WTC11 (cell line): ENCODE results near the gene VIPR2. TPM values are rescaled to one million over a fixed set of nuclear protein-coding genes. Genes with fewer than 3 reads are reported as not detected.

Source experiments
- ATAC-seq: fragments of 200-7000 bp; cut with Tn5 transposase; 2 replicates; pipeline ENCODE4 v1.10.0; 2021; ENCODE audit warnings: mild to moderate bottlenecking, moderate library complexity
- CTCF ChIA-PET: fragments of 300-600 bp; sonication (Branson Sonifier 250); formaldehyde crosslinking; loops from one replicate; lab custom pipeline; 2021; ENCODE audit warnings: antibody characterized with exemption; lab: Charles Lee
- POLR2A ChIA-PET: fragments of 350-600 bp; sonication (Branson Sonifier 250); formaldehyde crosslinking; loops from one replicate; lab custom pipeline; 2021; ENCODE audit warnings: antibody characterized with exemption; lab: Charles Lee
- DNase-seq: peaks from one replicate; pipeline ENCODE4 v3.0.0; 2021; ENCODE audit warnings: low spot score
- H3K27ac Mint-ChIP-seq: 2 replicates; pipeline ENCODE4 v1.8.0; 2021; ENCODE audit warnings: mixed read lengths
- H3K27me3 Mint-ChIP-seq: 2 replicates; pipeline ENCODE4 v1.8.0; 2021; ENCODE audit warnings: low read depth, mild to moderate bottlenecking, moderate library complexity, mixed read lengths
- H3K36me3 Mint-ChIP-seq: 2 replicates; pipeline ENCODE4 v1.8.0; 2021; ENCODE audit warnings: mixed read lengths
- H3K4me1 Mint-ChIP-seq: 2 replicates; pipeline ENCODE4 v1.8.0; 2022; ENCODE audit warnings: mixed read lengths
- H3K4me3 Mint-ChIP-seq: 2 replicates; pipeline ENCODE4 v1.8.0; 2021; ENCODE audit warnings: mild to moderate bottlenecking, moderate library complexity, mixed read lengths
- H3K9me3 Mint-ChIP-seq: 2 replicates; pipeline ENCODE4 v1.8.0; 2021; ENCODE audit warnings: mixed read lengths
- ATF2 ChIP-seq: sonication (generic); formaldehyde crosslinking; IDR thresholded peaks from 2 replicates; pipeline ENCODE4 v1.8.1; 2022; ENCODE audit warnings: low read depth, missing genetic modification reagents, borderline replicate concordance
- CBFB ChIP-seq: sonication (generic); formaldehyde crosslinking; IDR thresholded peaks from 2 replicates; pipeline ENCODE4 v1.8.1; 2022; ENCODE audit warnings: mild to moderate bottlenecking, low read depth, missing genetic modification reagents
- FOXK1 ChIP-seq: sonication (generic); formaldehyde crosslinking; IDR thresholded peaks from 2 replicates; pipeline ENCODE4 v1.8.0; 2022; ENCODE audit warnings: mild to moderate bottlenecking, moderate library complexity, missing genetic modification reagents
- FOXP4 ChIP-seq: sonication (generic); formaldehyde crosslinking; IDR thresholded peaks from 2 replicates; pipeline ENCODE4 v1.8.0; 2022; ENCODE audit warnings: mild to moderate bottlenecking, missing genetic modification reagents
- GABPB1 ChIP-seq: sonication (generic); formaldehyde crosslinking; IDR thresholded peaks from 2 replicates; pipeline ENCODE4 v1.8.1; 2023; ENCODE audit warnings: mild to moderate bottlenecking, missing genetic modification reagents
- GRHL2 ChIP-seq: fragments of 250-450 bp; sonication (Bioruptor Pico); IDR thresholded peaks from 2 replicates; pipeline ENCODE4 v1.8.0; 2022; ENCODE audit warnings: mild to moderate bottlenecking, moderate library complexity; ENCODE audit not compliant: insufficient replicate concordance, severe bottlenecking
- JAZF1 ChIP-seq: fragments of 250-450 bp; sonication (Bioruptor Pico); IDR thresholded peaks from 2 replicates; pipeline ENCODE4 v1.9.0; 2021; ENCODE audit warnings: moderate library complexity, mild to moderate bottlenecking, inconsistent platforms
- JUN ChIP-seq: sonication (generic); formaldehyde crosslinking; IDR thresholded peaks from 2 replicates; pipeline ENCODE4 v1.8.0; 2023; ENCODE audit warnings: mild to moderate bottlenecking, missing genetic modification reagents
- NR1H2 ChIP-seq: sonication (generic); formaldehyde crosslinking; IDR thresholded peaks from 2 replicates; pipeline ENCODE4 v1.9.0; 2021; ENCODE audit warnings: mild to moderate bottlenecking, moderate library complexity, missing genetic modification reagents
- PRRX2 ChIP-seq: fragments of 250-450 bp; sonication (Bioruptor Pico); IDR thresholded peaks from 2 replicates; pipeline ENCODE4 v1.8.0; 2021; ENCODE audit warnings: mild to moderate bottlenecking
- SMAD3 ChIP-seq: sonication (generic); formaldehyde crosslinking; IDR thresholded peaks from 2 replicates; pipeline ENCODE4 v1.8.0; 2022; ENCODE audit warnings: missing genetic modification reagents, mild to moderate bottlenecking, borderline replicate concordance
- SOX15 ChIP-seq: fragments of 250-450 bp; sonication (Bioruptor Pico); IDR thresholded peaks from 2 replicates; pipeline ENCODE4 v1.9.0; 2021; ENCODE audit warnings: mild to moderate bottlenecking
- SP1 ChIP-seq: sonication (generic); formaldehyde crosslinking; conservative IDR thresholded peaks from 2 replicates; pipeline ENCODE4 v1.8.1; 2022; ENCODE audit warnings: missing genetic modification reagents
- TCF7 ChIP-seq: sonication (generic); formaldehyde crosslinking; IDR thresholded peaks from 2 replicates; pipeline ENCODE4 v1.8.0; 2022; ENCODE audit warnings: mild to moderate bottlenecking, low read depth, missing genetic modification reagents, moderate library complexity
- USF1 ChIP-seq: sonication (generic); formaldehyde crosslinking; IDR thresholded peaks from 2 replicates; pipeline ENCODE4 v1.8.0; 2022; ENCODE audit warnings: mild to moderate bottlenecking, missing genetic modification reagents
- ZBTB21 ChIP-seq: sonication (generic); formaldehyde crosslinking; IDR thresholded peaks from 2 replicates; pipeline ENCODE4 v1.8.1; 2023; ENCODE audit warnings: mild to moderate bottlenecking, missing genetic modification reagents, borderline replicate concordance
- ZNF138 ChIP-seq: sonication (generic); formaldehyde crosslinking; conservative IDR thresholded peaks from 2 replicates; pipeline ENCODE4 v1.8.1; 2022; ENCODE audit warnings: mild to moderate bottlenecking, moderate library complexity, missing genetic modification reagents
- ZNF317 ChIP-seq: sonication (generic); formaldehyde crosslinking; IDR thresholded peaks from 2 replicates; pipeline ENCODE4 v1.8.1; 2023; ENCODE audit warnings: low read depth, mild to moderate bottlenecking, moderate library complexity, missing genetic modification reagents, borderline replicate concordance
- ZNF396 ChIP-seq: fragments of 250-450 bp; sonication (Bioruptor Pico); IDR thresholded peaks from 2 replicates; pipeline ENCODE4 v1.8.0; 2021; ENCODE audit warnings: mild to moderate bottlenecking, moderate library complexity, borderline replicate concordance
- ZNF416 ChIP-seq: fragments of 250-450 bp; sonication (Bioruptor Pico); IDR thresholded peaks from 2 replicates; pipeline ENCODE4 v1.9.0; 2021; ENCODE audit warnings: mild to moderate bottlenecking, inconsistent platforms
- total RNA-seq: library from RNA; stranded (reverse); gene quantifications from 3 replicates; pipeline ENCODE4 v1.2.3, GENCODE V29; 2021
- TF ChIP-seq, protein P1 (sequence below): sonication (generic); formaldehyde crosslinking; IDR thresholded peaks from 2 replicates; pipeline ENCODE4 v1.8.1; 2022; ENCODE audit warnings: mild to moderate bottlenecking, missing genetic modification reagents, moderate library complexity, borderline replicate concordance
- TF ChIP-seq, protein P2 (sequence below): sonication (generic); formaldehyde crosslinking; conservative IDR thresholded peaks from 2 replicates; pipeline ENCODE4 v1.8.1; 2023; ENCODE audit warnings: mild to moderate bottlenecking, low read depth, missing genetic modification reagents, moderate library complexity

Gene VIPR2
- total RNA-seq, 1 experiment from 2014 or later = 7.5 TPM

DNA sequence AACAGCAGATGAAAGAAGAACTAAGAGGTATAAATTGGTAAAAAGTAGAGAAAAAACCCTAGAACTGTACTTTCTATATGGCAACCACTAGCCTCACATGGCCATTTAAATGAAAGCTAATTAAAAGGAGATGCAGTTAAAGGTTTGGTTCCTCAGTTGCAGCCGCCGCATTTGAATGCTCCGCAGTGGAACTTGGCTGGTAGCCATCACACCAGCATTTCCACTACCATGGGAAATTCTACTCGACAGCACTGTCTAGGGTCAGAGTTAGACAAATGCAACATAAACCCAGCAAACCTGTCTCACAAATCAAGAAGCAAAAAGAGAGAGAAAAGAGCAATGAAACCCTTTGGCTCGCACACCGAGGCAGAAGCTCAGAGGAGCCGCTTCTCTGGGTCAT is 29.7 kb downstream of the VIPR2 start (continued):
- no peak for TF ChIP-seq SMAD3 (CRISPR knock-in tag)
- no peak for TF ChIP-seq SOX15
- TF ChIP-seq TCF7 (CRISPR knock-in tag) = no peak
- no peak for TF ChIP-seq FOXP4 (CRISPR knock-in tag)
- no peak for TF ChIP-seq GABPB1
- no peak for TF ChIP-seq FOXK1 (CRISPR knock-in tag)

DNA sequence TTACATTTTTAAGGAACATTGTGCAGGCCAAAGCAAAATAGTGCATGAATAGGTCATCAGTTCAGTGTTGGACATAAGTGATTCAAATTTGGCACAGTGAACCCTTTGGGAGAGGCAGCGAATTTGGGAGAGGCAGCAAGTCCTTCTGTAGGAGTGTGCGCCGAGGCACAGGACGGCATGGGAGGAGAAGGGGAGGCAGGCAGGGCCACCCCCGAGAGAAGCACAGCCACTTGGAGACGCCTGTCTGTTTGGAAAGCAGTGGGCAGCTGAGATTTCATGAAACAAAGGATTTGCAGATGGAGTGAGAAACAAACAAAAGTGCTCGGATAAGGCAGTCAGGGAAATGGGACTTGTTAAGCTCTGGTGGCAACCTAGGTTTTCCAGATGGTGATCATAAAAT is 30.6 kb downstream of the VIPR2 start:
- no peak for TF ChIP-seq TCF7 (CRISPR knock-in tag)
- TF ChIP-seq GRHL2 = no peak
- TF ChIP-seq ZBTB21 = no peak
- ATAC-seq (peak; percentile 31; the same call in 1 of the 2 replicates), DNase-seq (no peak)
- ChIA-PET POLR2A (no interaction called here), CTCF (interaction anchor here (1.4 kb wide), 1 partner anchor 78 kb away, joined by 3 read pairs; no protein-coding TSS in a partner anchor)
- Mint-ChIP-seq H3K4me3 (peak overlapping the region; percentile 33), H3K36me3 (no peaks in the 10 kb centered on the region), H3K27ac (peak overlapping the region; percentile 89; the same call in 1 of the 2 replicates), H3K4me1 (peaks cover 41% of the 10 kb centered on the region), H3K27me3 (no peaks in the 10 kb centered on the region), H3K9me3 (no peaks in the 10 kb centered on the region)

GRCh38 chr7:159113056-159113455 is 31.6 kb downstream of the VIPR2 start:
- CTCF ChIA-PET = no interaction called here
- H3K27me3 Mint-ChIP-seq = no peaks in the 10 kb centered on the region

More at GRCh38 chr7:159113056-159113455, 31.6 kb downstream of the VIPR2 start:
- DNase-seq (no peak), ATAC-seq (no peak)
- H3K27ac Mint-ChIP-seq = no peak overlapping the region
- TF ChIP-seq TCF7 (CRISPR knock-in tag) = no peak
- no peak for TF ChIP-seq JAZF1 (CRISPR knock-in tag)
- TF ChIP-seq ZNF138 = no peak
- TF ChIP-seq USF1 = no peak
- no peak for TF ChIP-seq CBFB
- TF ChIP-seq JUN = no peak
- TF ChIP-seq ZNF396 = no peak
- TF ChIP-seq NR1H2 (CRISPR knock-in tag) = no peak
- TF ChIP-seq SP1 (CRISPR knock-in tag) = no peak
- no peak for TF ChIP-seq FOXK1 (CRISPR knock-in tag)
- TF ChIP-seq ZNF317 = no peak
- TF ChIP-seq ATF2 (CRISPR knock-in tag) = no peak
- TF ChIP-seq, protein P1, sequence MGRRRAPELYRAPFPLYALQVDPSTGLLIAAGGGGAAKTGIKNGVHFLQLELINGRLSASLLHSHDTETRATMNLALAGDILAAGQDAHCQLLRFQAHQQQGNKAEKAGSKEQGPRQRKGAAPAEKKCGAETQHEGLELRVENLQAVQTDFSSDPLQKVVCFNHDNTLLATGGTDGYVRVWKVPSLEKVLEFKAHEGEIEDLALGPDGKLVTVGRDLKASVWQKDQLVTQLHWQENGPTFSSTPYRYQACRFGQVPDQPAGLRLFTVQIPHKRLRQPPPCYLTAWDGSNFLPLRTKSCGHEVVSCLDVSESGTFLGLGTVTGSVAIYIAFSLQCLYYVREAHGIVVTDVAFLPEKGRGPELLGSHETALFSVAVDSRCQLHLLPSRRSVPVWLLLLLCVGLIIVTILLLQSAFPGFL (CRISPR knock-in tag) = no peak
- TF ChIP-seq PRRX2 (CRISPR knock-in tag) = no peak
- TF ChIP-seq ZNF416 (CRISPR knock-in tag) = no peak
- TF ChIP-seq, protein P2, sequence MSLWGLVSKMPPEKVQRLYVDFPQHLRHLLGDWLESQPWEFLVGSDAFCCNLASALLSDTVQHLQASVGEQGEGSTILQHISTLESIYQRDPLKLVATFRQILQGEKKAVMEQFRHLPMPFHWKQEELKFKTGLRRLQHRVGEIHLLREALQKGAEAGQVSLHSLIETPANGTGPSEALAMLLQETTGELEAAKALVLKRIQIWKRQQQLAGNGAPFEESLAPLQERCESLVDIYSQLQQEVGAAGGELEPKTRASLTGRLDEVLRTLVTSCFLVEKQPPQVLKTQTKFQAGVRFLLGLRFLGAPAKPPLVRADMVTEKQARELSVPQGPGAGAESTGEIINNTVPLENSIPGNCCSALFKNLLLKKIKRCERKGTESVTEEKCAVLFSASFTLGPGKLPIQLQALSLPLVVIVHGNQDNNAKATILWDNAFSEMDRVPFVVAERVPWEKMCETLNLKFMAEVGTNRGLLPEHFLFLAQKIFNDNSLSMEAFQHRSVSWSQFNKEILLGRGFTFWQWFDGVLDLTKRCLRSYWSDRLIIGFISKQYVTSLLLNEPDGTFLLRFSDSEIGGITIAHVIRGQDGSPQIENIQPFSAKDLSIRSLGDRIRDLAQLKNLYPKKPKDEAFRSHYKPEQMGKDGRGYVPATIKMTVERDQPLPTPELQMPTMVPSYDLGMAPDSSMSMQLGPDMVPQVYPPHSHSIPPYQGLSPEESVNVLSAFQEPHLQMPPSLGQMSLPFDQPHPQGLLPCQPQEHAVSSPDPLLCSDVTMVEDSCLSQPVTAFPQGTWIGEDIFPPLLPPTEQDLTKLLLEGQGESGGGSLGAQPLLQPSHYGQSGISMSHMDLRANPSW (CRISPR knock-in tag) = no peak
- H3K9me3 Mint-ChIP-seq = no peaks in the 10 kb centered on the region
- peaks cover 39% of the 10 kb centered on the region for H3K4me1 Mint-ChIP-seq
- H3K4me3 Mint-ChIP-seq = no peak overlapping the region
- H3K36me3 Mint-ChIP-seq = no peaks in the 10 kb centered on the region
- POLR2A ChIA-PET = no interaction called here
